ENCODE results near the gene NRP1.

DNA sequence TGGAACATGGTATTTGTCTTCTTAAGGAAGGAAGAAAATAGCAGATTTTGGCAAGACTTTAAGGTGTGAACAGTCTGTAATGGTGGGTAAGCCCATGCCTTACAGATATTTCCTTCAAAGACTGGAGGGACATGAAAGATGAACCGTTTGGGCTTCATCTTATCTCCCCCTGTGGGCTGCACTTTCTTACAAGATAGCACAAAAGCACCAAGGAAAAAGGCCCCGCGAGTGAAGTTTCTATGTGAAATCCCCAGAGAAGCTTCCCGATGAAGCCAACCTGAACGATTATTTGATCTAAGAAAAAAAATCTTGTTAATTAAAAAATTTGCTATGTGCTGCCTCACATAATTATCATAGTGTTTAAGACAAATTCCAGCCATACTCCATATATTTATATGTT is 91.5 kb downstream of the NRP1 start:
- TF ChIP-seq, protein P1, sequence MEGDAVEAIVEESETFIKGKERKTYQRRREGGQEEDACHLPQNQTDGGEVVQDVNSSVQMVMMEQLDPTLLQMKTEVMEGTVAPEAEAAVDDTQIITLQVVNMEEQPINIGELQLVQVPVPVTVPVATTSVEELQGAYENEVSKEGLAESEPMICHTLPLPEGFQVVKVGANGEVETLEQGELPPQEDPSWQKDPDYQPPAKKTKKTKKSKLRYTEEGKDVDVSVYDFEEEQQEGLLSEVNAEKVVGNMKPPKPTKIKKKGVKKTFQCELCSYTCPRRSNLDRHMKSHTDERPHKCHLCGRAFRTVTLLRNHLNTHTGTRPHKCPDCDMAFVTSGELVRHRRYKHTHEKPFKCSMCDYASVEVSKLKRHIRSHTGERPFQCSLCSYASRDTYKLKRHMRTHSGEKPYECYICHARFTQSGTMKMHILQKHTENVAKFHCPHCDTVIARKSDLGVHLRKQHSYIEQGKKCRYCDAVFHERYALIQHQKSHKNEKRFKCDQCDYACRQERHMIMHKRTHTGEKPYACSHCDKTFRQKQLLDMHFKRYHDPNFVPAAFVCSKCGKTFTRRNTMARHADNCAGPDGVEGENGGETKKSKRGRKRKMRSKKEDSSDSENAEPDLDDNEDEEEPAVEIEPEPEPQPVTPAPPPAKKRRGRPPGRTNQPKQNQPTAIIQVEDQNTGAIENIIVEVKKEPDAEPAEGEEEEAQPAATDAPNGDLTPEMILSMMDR (IDR thresholded peaks at IDR 0.05): no peak
- no peak for TF ChIP-seq POLR2A (IDR thresholded peaks at IDR 0.05)
